Activated CD4-positive, alpha-beta memory T cell treated with anti-CD3 and anti-CD28 coated beads for 36 hours (primary cell): ENCODE results near the gene WDR74. TPM values are rescaled to one million over a fixed set of nuclear protein-coding genes. Genes with fewer than 3 reads are reported as not detected.
A peak's percentile ranks its signal among the peaks of the same experiment; 100 is the strongest.
"Not testable (repeated sequence)": the region's sequence is repeated elsewhere in the genome, so short reads cannot be mapped to it uniquely, and the experiment has no call there.

Experiments
- CTCF ChIA-PET: fragments of 350-600 bp; sonication (Branson Sonifier 250); formaldehyde crosslinking; loops from one replicate; lab custom pipeline; 2021; ENCODE audit warnings: antibody characterized with exemption, inconsistent platforms; lab: Charles Lee
- POLR2A ChIA-PET: fragments of 350-600 bp; sonication (Branson Sonifier 250); formaldehyde crosslinking; loops from one replicate; lab custom pipeline; 2021; ENCODE audit warnings: antibody characterized with exemption; lab: Charles Lee
- DNase-seq: peaks from one replicate; pipeline ENCODE4 v3.0.0-alpha.2; 2020
- H3K27ac Mint-ChIP-seq: one replicate; pipeline ENCODE4 v1.8.0; 2021; ENCODE audit warnings: mixed read lengths
- H3K27me3 Mint-ChIP-seq: one replicate; pipeline ENCODE4 v1.8.0; 2021; ENCODE audit warnings: mixed read lengths
- H3K36me3 Mint-ChIP-seq: one replicate; pipeline ENCODE4 v1.8.0; 2021; ENCODE audit warnings: mixed read lengths
- H3K4me1 Mint-ChIP-seq: one replicate; pipeline ENCODE4 v1.8.0; 2021; ENCODE audit warnings: low read depth, mixed read lengths
- H3K4me3 Mint-ChIP-seq: one replicate; pipeline ENCODE4 v1.8.0; 2021; ENCODE audit warnings: mild to moderate bottlenecking, mixed read lengths
- H3K9me3 Mint-ChIP-seq: one replicate; pipeline ENCODE4 v1.8.0; 2021; ENCODE audit warnings: mixed read lengths
- intact Hi-C: fragments of 100-400 bp; cut with micrococcal nuclease; formaldehyde crosslinking; loops from one replicate; pipeline ENCODE4 v1.15.1; 2023
- total RNA-seq, 2 experiments: library from RNA; stranded (reverse); gene quantifications; one replicate each; pipeline ENCODE4 v1.2.3, GENCODE V29; 2021

WDR74 gene
- total RNA-seq, 2 experiments from 2014 or later = 72.6 to 73.0 TPM

- DNase-seq = no peak
- Mint-ChIP-seq H3K4me3 (peak overlapping the region; percentile 95), H3K4me1 (peaks cover 28% of the 10 kb centered on the region), H3K27me3 (peaks cover 3% of the 10 kb centered on the region), H3K9me3 (no peaks in the 10 kb centered on the region), H3K36me3 (peaks cover 45% of the 10 kb centered on the region), H3K27ac (peak overlapping the region; percentile 94)
- CTCF ChIA-PET = interaction anchor here (0.8 to 3.1 kb wide), 4 partner anchors 10 to 65 kb away, joined by 3 to 14 read pairs (median 4); partner anchors contain the start of genes SLC3A2 and TMEM179B
- intact Hi-C loops = no loop called here
- POLR2A ChIA-PET = interaction anchor here (0.6 to 9.9 kb wide), 10 partner anchors 10 to 207 kb away, joined by 3 to 443 read pairs (median 3); partner anchors contain the start of genes LBHD1, SLC3A2, STX5 and TEX54
Observed at GRCh38 chr11:62851807-62852522, 12.6 kb upstream of the WDR74 start.

- POLR2A ChIA-PET = interaction anchor here (0.6 to 9.9 kb wide), 11 partner anchors 9 to 181 kb away, joined by 3 to 443 read pairs (median 3); partner anchors contain the start of genes LBHD1, SLC3A2, STX5 and TEX54
- peaks cover 3% of the 10 kb centered on the region for H3K27me3 Mint-ChIP-seq
- peaks cover 45% of the 10 kb centered on the region for H3K36me3 Mint-ChIP-seq
- peaks cover 27% of the 10 kb centered on the region for H3K4me1 Mint-ChIP-seq
- intact Hi-C loops = no loop called here
- peak overlapping the region; percentile 94 for H3K27ac Mint-ChIP-seq
- H3K9me3 Mint-ChIP-seq = no peaks in the 10 kb centered on the region
- peak overlapping the region; percentile 95 for H3K4me3 Mint-ChIP-seq
- CTCF ChIA-PET = interaction anchor here (0.8 to 3.1 kb wide), 4 partner anchors 10 to 64 kb away, joined by 3 to 14 read pairs (median 4); partner anchors contain the start of genes SLC3A2 and TMEM179B
- no peak for DNase-seq
Observed at GRCh38 chr11:62850911-62851806, 11.8 kb upstream of the WDR74 start.

- H3K4me3 Mint-ChIP-seq = no peak overlapping the region
- H3K9me3 Mint-ChIP-seq = no peaks in the 10 kb centered on the region
- ChIA-PET CTCF (interaction anchor here (1.0 kb wide), 1 partner anchor 62 kb away, joined by 3 read pairs; no protein-coding TSS in a partner anchor), POLR2A (interaction anchor here (0.5 to 1.0 kb wide), 4 partner anchors 8 to 249 kb away, joined by 3 read pairs; no protein-coding TSS in a partner anchor)
- H3K27ac Mint-ChIP-seq = no peak overlapping the region
- no peak for DNase-seq
- peaks cover 14% of the 10 kb centered on the region for H3K4me1 Mint-ChIP-seq
- intact Hi-C loops = no loop called here
- peaks cover 13% of the 10 kb centered on the region for H3K36me3 Mint-ChIP-seq
- no peaks in the 10 kb centered on the region for H3K27me3 Mint-ChIP-seq
Observed at GRCh38 chr11:62847767-62848314, 8.5 kb upstream of the WDR74 start.

- H3K4me1 Mint-ChIP-seq = peaks cover 3% of the 10 kb centered on the region
- POLR2A ChIA-PET = no interaction called here
- intact Hi-C loops = no loop called here
Observed at GRCh38 chr11:62846177-62846576, 6.8 kb upstream of the WDR74 start.

DNA sequence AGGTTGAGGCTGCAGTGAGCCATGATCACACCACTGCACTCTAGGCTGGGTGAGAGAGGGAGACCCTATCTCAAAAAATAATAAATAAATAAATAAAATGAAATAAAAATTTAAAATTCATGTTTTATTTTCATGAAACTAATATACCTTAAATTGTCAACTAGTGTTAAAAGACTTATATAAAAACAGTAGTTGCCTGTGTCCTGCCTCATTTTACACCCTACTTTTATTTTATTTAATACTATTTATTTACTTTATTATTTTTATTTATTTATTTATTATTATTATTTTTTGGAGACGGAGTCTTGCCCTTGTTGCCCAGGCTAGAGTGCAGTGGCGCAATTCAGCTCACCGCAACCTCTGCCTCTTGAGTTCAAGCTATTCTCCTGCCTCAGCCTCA is 4.8 kb upstream of the WDR74 start:
- H3K9me3 Mint-ChIP-seq = no peaks in the 10 kb centered on the region
- POLR2A ChIA-PET = interaction anchor here (0.6 to 7.0 kb wide), 2 partner anchors 9 to 71 kb away, joined by 4 to 443 read pairs; no protein-coding TSS in a partner anchor
- CTCF ChIA-PET = interaction anchor here (0.6 kb wide), 1 partner anchor 111 kb away, joined by 3 read pairs; no protein-coding TSS in a partner anchor
- peaks cover 4% of the 10 kb centered on the region for H3K36me3 Mint-ChIP-seq
- no peak overlapping the region for H3K27ac Mint-ChIP-seq
- no peak overlapping the region for H3K4me3 Mint-ChIP-seq
- H3K4me1 Mint-ChIP-seq = peaks cover 8% of the 10 kb centered on the region
- DNase-seq = no peak
- no peaks in the 10 kb centered on the region for H3K27me3 Mint-ChIP-seq
- intact Hi-C loops = loop anchor here (5.0 kb wide), 2 partner anchors 232 to 287 kb away; partner anchors contain the start of genes EML3 and ROM1

More at GRCh38 chr11:62846177-62846576, 6.8 kb upstream of the WDR74 start:
- Mint-ChIP-seq H3K27me3 (no peaks in the 10 kb centered on the region), H3K36me3 (no peaks in the 10 kb centered on the region), H3K4me3 (no peak overlapping the region), H3K27ac (no peak overlapping the region), H3K9me3 (no peaks in the 10 kb centered on the region)
- no peak for DNase-seq
- CTCF ChIA-PET = no interaction called here

DNA sequence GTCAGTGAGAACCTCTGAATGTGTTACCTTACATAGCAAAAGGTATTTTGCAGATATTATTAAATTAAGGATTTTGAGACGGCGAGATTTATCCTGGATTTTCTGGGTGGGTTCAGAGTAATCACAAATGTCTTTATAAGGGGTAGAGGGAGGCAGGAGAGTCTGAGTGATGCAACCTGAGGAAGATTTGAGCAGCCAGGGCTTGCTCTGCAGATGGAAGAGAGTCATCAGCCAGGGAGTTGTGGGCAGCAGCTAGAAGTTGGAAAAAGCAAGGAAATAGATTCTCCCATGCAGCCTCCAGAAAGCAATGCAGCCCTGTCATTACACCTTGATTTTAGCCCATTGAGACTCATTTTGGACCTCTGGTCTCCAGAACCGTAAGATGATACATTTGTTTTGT is 4.1 kb upstream of the WDR74 start:
- no peak for DNase-seq
- Mint-ChIP-seq H3K27ac (no peak overlapping the region), H3K4me3 (peak overlapping the region; percentile 39), H3K36me3 (peaks cover 7% of the 10 kb centered on the region), H3K4me1 (peaks cover 12% of the 10 kb centered on the region), H3K27me3 (no peaks in the 10 kb centered on the region), H3K9me3 (no peaks in the 10 kb centered on the region)
- ChIA-PET POLR2A (interaction anchor here (0.6 to 7.0 kb wide), 4 partner anchors 10 to 71 kb away, joined by 3 to 443 read pairs (median 6); partner anchors contain the start of genes NXF1 and TMEM179B), CTCF (no interaction called here)
- intact Hi-C loops = loop anchor here (5.0 kb wide), 2 partner anchors 231 to 286 kb away; partner anchors contain the start of genes EML3 and ROM1

- H3K4me3 Mint-ChIP-seq, CTCF ChIA-PET, H3K27me3 Mint-ChIP-seq, H3K9me3 Mint-ChIP-seq, DNase-seq, H3K36me3 Mint-ChIP-seq, H3K27ac Mint-ChIP-seq: not testable (repeated sequence)
- POLR2A ChIA-PET = interaction anchor here (1.0 to 7.0 kb wide), 3 partner anchors 11 to 56 kb away, joined by 3 to 443 read pairs (median 7); partner anchors contain the start of genes NXF1 and TMEM179B
- peaks cover 12% of the 10 kb centered on the region for H3K4me1 Mint-ChIP-seq
- intact Hi-C loops = loop anchor here (1.0 to 5.0 kb wide), 3 partner anchors 12 to 286 kb away; partner anchors contain the start of genes EML3 and ROM1
Observed at GRCh38 chr11:62842891-62843290, 3.5 kb upstream of the WDR74 start.

DNA sequence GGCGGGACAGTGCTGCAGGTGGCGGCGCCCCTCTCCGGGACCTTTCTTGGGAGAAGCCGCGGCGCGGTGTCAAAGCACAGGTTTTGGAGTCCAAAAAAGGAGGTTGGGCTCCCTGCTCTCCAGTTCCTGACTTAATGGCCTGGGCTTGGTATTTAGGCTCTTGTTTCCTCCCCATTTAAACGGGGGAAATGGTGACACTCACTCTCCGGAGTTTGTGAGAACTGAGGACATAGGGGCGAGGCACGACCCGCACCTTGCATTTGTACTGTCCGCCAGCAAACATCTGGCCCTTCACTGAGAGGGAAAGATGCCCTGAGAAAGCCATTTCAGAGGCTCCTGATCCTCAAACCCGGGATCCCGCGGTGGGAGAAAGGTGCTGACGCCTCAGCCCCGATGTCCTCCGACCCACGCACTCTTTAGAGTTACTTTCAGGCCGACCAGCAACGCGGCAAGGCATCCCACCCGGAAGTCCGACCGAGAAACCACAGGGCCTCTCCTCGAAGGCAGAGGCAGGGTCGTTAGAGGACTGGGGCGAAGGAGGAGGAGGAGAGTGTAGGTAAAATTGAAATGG is 2.9 kb upstream of the WDR74 start:
- Mint-ChIP-seq H3K36me3 (peaks cover 12% of the 10 kb centered on the region), H3K27me3 (no peaks in the 10 kb centered on the region), H3K9me3 (no peaks in the 10 kb centered on the region), H3K4me1 (peaks cover 17% of the 10 kb centered on the region), H3K4me3 (no peak overlapping the region), H3K27ac (no peak overlapping the region)
- ChIA-PET CTCF (interaction anchor here (3.4 kb wide), 1 partner anchor 55 kb away, joined by 32 read pairs; the partner anchor contains the start of gene TMEM179B), POLR2A (interaction anchor here (1.0 to 7.0 kb wide), 16 partner anchors 10 to 299 kb away, joined by 3 to 443 read pairs (median 15); partner anchors contain the start of genes BSCL2, C11orf98, CSKMT and EEF1G)
- DNase-seq = peak; percentile 67
- intact Hi-C loops = loop anchor here (1.0 to 5.0 kb wide), 3 partner anchors 13 to 285 kb away; partner anchors contain the start of genes EML3 and ROM1

DNA sequence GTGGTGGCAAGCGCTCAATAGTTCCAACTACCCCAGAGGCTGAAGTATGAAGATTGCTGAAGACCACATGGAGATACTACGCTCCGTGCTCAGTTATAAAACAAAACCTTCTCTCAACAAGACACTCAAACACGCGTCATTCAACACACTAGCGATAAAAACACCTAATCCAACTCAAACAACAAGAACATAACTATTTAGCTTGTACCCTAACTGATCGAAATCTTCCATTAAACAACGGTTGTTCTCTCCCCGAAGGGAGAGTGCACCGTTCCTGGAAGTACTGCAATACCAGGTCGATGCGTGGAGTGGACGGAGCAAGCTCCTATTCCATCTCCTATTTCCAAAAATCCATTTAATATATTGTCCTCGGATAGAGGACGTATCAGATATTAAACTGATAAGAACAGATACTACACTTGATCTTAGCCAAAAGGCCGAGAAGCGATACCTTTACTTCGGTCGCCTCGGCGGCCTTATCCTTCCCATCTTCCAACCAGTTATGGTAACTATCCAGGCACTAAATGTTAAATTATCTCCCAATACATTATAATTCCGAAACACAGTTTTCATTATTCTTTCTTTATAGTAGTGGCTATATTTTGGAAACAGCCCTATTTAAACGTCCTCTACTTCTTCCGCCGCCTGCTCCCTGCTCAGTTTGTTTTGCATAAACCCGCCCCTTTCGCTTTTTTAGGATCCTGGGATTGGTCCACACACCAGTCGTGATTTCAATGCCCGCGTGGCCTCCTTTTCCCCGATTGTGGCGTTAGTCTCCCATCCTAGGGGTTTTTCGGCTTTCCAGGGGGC is 2.2 kb upstream of the WDR74 start:
- peak; percentile 88 for DNase-seq
- Mint-ChIP-seq H3K4me1 (peaks cover 18% of the 10 kb centered on the region), H3K9me3 (no peaks in the 10 kb centered on the region), H3K27ac (no peak overlapping the region), H3K27me3 (no peaks in the 10 kb centered on the region), H3K4me3 (no peak overlapping the region), H3K36me3 (peaks cover 13% of the 10 kb centered on the region)
- POLR2A ChIA-PET = interaction anchor here (0.6 to 7.0 kb wide), 45 partner anchors 9 to 299 kb away, joined by 3 to 443 read pairs (median 5); partner anchors contain the start of genes B3GAT3, BSCL2, C11orf98 and CSKMT
- CTCF ChIA-PET = interaction anchor here (0.6 to 3.4 kb wide), 8 partner anchors 9 to 1683 kb away, joined by 3 to 32 read pairs (median 4); partner anchors contain the start of genes SLC3A2, TEX54 and TMEM179B
- intact Hi-C loops = loop anchor here (1.0 to 5.0 kb wide), 5 partner anchors 14 to 284 kb away; partner anchors contain the start of genes EML3, ROM1 and TTC9C
